HL-60 (cell line): Measurements from ENCODE around the gene ZNF385A.

Source experiments
- CTCF ChIP-seq: IDR thresholded peaks from one replicate; pipeline ENCODE4 v1.5.1; 2011; ENCODE audit warnings: low read length, control low read depth, inconsistent platforms; ENCODE audit not compliant: insufficient read depth
- GABPA ChIP-seq: IDR thresholded peaks from 2 replicates; pipeline ENCODE4 v1.6.1; 2012; ENCODE audit warnings: low read depth

- TF ChIP-seq CTCF (no peak), GABPA (no peak)
Measured at GRCh38 chr12:54368025-54368708, 16.4 kb downstream of the ZNF385A start.
